Bronchial epithelial cell (primary cell): ENCODE results near the gene PPP1R3A. TPM values are rescaled to one million over a fixed set of nuclear protein-coding genes. Genes with fewer than 3 reads are reported as not detected.
"Not testable (repeated sequence)": the region's sequence is repeated elsewhere in the genome, so short reads cannot be mapped to it uniquely, and the experiment has no call there.

Experiments
- DNase-seq: peaks from one replicate; pipeline ENCODE4 v3.0.0-alpha.2; 2010; ENCODE audit warnings: low read depth
- FAIRE-seq: peaks from 2 replicates; lab custom pipeline; 2011; peaks lifted over from hg19 to GRCh38; lab: Jason Lieb, UNC
- H3K27me3 ChIP-seq: 2 replicates; pipeline ENCODE4 v1.5.1; 2011; ENCODE audit warnings: low read length; ENCODE audit not compliant: control insufficient read depth, insufficient read depth
- H3K36me3 ChIP-seq: 2 replicates; pipeline ENCODE4 v1.5.1; 2011; ENCODE audit warnings: low read length; ENCODE audit not compliant: control insufficient read depth, insufficient read depth
- H3K4me3 ChIP-seq: 2 replicates; pipeline ENCODE4 v1.5.1; 2011; ENCODE audit warnings: mild to moderate bottlenecking, low read depth, low read length, control low read depth
- total RNA-seq: library from RNA; depleted of rRNA; stranded (reverse); fragments of >200 nt; gene quantifications from 2 replicates; pipeline ENCODE4 v1.2.1, GENCODE V29; 2014
- TF ChIP-seq, protein P1 (sequence below): IDR thresholded peaks from 2 replicates; pipeline ENCODE4 v1.5.1; 2011; ENCODE audit warnings: mild to moderate bottlenecking, moderate library complexity, low read length, control low read depth, inconsistent platforms; ENCODE audit not compliant: insufficient read depth, severe bottlenecking

The PPP1R3A gene
- total RNA-seq, 1 donor from 2014 or later, result not detected

DNA sequence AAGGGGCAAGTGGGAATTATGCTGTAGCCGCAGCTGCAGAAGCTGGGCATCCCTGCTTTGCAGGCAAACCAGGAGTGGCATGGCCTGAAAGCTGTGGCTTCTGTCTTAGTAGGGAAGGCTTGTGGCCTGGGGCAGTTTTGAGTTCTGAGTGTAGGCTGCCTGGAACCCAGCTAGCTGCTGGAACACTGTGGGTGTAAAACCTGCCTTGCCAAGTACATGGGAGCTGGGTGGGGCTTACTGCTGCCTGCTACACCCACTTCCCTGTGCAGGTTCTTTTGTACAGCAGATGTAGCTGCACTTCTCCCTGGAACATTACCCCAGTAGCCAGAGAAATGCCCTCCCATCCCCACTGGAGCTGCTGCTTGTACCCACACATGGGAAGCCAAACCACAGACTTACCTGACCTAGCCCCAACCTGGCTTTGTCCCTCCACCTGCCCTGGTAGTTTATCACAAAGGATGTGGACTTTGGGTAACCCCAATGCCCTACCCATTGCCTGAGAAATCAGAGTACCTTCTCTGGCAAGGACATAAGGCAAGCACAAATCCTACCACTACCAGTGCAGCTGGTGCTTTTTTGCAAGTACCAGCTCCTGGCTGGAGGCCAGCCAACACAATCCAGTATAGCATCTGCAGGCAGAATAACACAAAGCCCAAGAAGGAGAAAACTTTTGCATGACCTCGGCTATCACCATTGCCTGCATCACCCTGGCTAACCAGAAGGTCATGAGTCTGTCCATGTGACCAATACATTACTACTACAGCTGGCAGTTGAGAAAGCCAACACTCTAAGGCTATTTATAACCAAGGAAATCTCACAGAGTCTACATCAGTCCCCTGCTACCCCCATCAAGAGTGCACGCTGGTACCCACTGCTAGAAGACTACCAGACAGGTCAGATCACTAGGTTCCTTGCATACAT is 26.5 kb upstream of the PPP1R3A start:
- H3K36me3 ChIP-seq, result no peaks in the 10 kb centered on the region
- H3K4me3 ChIP-seq, result no peak overlapping the region
- DNase-seq (peak; percentile 69), FAIRE-seq (peak; percentile 7)
- no peaks in the 10 kb centered on the region for H3K27me3 ChIP-seq
- TF ChIP-seq, protein P1, sequence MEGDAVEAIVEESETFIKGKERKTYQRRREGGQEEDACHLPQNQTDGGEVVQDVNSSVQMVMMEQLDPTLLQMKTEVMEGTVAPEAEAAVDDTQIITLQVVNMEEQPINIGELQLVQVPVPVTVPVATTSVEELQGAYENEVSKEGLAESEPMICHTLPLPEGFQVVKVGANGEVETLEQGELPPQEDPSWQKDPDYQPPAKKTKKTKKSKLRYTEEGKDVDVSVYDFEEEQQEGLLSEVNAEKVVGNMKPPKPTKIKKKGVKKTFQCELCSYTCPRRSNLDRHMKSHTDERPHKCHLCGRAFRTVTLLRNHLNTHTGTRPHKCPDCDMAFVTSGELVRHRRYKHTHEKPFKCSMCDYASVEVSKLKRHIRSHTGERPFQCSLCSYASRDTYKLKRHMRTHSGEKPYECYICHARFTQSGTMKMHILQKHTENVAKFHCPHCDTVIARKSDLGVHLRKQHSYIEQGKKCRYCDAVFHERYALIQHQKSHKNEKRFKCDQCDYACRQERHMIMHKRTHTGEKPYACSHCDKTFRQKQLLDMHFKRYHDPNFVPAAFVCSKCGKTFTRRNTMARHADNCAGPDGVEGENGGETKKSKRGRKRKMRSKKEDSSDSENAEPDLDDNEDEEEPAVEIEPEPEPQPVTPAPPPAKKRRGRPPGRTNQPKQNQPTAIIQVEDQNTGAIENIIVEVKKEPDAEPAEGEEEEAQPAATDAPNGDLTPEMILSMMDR, result no peak

DNA sequence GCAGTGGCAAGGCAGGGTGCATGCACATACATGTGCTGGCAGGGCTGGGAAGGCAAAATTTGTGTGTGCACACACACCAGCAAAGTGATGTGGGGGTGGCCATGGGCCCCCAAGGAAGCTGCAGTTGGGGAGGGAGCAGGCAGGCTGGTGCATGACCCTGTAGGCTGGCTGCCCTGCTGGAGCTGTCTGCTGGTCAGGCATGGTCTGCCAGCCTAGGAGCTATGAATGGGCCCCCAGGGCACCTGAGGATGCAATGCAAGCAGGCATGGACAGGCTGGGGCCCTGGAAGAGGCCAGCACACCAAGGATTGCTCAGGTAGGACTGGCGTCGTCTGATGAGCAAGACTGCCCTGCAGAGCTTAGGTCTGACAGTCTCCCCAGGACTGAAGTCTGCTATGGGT is 18.2 kb upstream of the PPP1R3A start:
- DNase-seq, result peak; percentile 85
- no peaks in the 10 kb centered on the region for H3K27me3 ChIP-seq
- no peaks in the 10 kb centered on the region for H3K36me3 ChIP-seq
- TF ChIP-seq, protein P1, result no peak
- peak; percentile 7 for FAIRE-seq
- no peak overlapping the region for H3K4me3 ChIP-seq

DNA sequence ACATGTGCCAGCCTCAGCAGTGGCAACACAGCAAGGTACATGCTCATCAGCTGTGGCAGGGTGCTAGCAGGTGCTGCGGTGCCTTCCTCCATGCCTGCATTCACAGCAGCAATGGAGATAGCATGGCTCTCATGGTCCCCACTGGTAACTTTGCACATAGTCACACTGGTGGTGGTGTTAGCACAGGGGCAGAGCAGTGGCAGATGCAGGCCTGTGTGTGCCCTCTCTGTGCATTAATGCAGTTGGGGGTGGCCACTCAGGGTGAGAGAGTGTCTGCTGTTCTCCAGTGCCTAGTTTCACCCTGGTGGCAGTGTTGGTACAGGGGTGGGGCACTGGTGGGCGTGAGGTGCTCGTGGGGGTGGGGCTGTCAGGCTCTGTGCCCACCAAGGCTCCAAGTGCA is 17.7 kb upstream of the PPP1R3A start:
- TF ChIP-seq, protein P1, result no peak
- no peaks in the 10 kb centered on the region for H3K27me3 ChIP-seq
- H3K4me3 ChIP-seq, result no peak overlapping the region
- FAIRE-seq (peak; percentile 50), DNase-seq (no peak)
- H3K36me3 ChIP-seq, result no peaks in the 10 kb centered on the region

DNA sequence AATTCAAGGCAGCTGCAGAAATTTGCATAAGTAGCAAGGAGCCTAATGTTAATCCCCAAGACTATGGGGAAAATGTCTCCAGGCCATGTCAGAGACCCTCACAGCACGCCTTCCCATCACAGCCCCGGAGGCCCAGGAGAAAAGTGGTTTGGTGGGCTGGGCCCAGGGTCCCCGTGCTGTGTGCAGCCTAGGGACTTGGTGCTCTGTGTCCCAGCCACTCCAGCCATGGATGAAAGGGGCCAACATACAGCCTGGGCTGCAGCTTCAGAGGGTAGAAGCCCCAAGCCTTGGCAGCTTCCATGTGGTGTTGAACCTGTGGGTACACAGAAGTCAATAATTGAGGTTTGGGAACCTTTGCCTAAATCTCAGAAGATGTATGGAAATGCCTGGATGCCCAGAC is 10.6 kb upstream of the PPP1R3A start:
- not testable (repeated sequence) for FAIRE-seq, H3K4me3 ChIP-seq, H3K27me3 ChIP-seq, H3K36me3 ChIP-seq, DNase-seq

DNA sequence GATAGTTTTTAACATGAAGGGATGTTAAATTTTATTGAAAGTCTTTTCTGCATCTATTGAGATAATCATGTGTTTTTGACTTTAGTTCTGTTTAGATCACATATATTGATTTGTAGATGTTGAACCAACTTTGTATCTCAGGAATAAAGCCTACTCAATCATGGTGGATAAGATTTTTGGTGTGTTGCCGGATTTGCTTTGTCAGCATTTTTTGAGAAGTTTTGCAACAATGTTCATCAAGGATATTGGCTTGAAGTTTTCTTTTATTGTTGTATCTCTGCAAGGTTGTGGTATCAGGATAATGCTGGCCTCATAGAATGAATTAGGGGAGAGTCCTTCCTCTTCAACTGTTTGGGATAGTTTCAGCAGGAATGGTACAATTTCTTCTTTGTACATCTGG is 9.3 kb upstream of the PPP1R3A start:
- no peak for DNase-seq
- Histone ChIP-seq H3K27me3 (no peaks in the 10 kb centered on the region), H3K4me3 (no peak overlapping the region), H3K36me3 (no peaks in the 10 kb centered on the region)
- TF ChIP-seq, protein P1, result no peak
- FAIRE-seq, result no peak

DNA sequence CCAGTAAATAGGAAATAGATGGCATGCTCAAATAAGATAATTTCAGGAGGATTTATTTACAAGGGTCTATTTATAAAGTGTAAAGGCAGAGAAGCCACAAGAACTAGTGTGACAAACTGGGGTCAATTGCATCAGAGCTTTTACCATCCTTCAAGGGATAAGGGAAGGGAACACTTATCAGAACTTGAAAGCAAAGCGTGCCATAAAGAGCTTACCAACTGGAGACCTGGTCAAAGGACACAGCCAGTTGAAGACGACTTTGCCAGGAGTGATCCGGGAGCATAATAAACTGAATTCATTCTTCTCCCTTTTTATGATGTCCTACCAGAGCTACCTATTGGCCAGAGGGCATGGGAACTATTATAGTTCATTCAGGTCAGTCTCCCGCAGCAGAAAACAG is 3.2 kb upstream of the PPP1R3A start:
- FAIRE-seq (no peak), DNase-seq (no peak)
- no peaks in the 10 kb centered on the region for H3K27me3 ChIP-seq
- TF ChIP-seq, protein P1, result no peak
- H3K36me3 ChIP-seq, result no peaks in the 10 kb centered on the region
- no peak overlapping the region for H3K4me3 ChIP-seq
